SHP77 treated with DMSO at 0.1 percent for 48 hours (cell line): ENCODE results near the gene HNRNPF.

ENCODE experiments used
- DNase-seq: peaks from one replicate; lab custom pipeline; 2025; lab: John Stamatoyannopoulos, UW

HNRNPF gene

DNA sequence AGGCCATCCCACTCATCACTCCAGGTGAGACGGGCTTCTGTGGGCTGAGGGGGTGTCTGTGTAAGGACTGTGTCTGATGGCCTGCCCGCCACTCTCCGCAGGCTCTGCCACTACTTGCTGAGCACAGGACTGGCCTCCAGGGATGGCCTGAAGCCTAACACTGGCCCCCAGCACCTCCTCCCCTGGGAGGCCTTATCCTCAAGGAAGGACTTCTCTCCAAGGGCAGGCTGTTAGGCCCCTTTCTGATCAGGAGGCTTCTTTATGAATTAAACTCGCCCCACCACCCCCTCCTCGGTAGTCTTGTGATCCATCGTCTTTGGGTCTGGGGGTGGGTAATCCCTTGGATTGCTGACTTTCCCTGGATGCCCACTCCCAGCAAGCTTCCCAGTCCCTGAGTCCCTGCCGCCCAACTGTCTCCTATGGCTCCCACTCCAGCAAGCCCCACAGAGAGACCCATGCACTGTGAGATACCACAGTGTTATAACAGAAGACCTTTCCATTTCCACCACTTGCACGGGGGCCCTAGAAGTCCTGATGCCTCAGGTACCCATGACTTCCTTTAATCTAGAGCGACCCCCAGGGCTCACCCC is 32.8 kb downstream of the HNRNPF start:
- no peak for DNase-seq

DNA sequence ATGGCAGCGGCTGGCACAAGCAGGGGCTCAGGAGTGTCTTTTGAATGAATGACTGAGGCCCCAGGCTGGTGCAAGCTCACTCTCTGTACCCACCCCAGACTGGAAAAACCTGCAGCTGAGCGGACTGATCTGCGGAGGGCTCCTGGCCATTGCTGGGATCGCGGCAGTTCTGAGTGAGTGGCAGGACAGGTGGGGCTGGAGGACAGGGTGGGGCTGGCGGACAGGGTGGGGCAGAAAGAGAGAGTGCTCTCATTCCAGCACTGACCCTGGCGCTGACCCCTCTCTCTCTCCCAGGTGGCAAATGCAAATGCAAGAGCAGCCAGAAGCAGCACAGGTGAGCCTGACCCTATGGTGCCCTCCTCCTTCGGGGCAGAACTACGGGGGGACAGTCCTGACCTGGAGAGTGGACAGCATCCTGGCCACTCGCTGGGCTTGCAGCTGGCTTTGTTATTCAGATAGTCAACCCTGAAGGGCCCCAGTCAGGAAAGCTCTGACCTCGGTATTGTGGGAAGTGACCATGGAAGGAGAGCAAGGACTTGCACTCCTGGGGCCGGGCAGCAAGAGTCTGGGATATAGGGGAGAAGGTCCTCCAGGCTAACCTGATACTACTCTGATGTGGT is 33.5 kb downstream of the HNRNPF start:
- DNase-seq: no peak

DNA sequence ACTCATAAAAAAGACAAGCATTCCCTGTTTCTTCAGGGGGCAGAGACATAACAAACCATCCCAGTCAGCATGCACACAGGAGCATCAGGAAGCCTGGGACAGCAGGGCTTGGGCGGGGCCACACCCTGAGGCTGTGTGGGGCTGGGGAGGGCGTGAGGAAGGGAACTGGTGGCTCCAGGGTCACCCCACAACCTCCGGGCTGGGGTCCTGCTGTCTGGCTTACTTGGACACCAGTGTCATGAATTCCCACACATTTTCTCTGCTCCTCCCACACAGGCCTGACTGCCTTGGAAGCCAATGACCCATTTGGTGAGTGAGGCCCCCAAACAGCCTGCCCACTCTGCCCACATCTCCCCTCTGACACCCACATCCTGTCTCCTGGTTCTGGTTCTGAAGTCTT is 34.8 kb downstream of the HNRNPF start:
- no peak for DNase-seq

- no peak for DNase-seq
Measured at GRCh38 chr10:43373461-43373860, 35.5 kb downstream of the HNRNPF start.

- DNase-seq: no peak
Measured at GRCh38 chr10:43372765-43373361, 36.1 kb downstream of the HNRNPF start.

- no peak for DNase-seq
Measured at GRCh38 chr10:43371418-43371817, 37.6 kb downstream of the HNRNPF start, which contains the start of gene FXYD4. TSS of gene FXYD4 (plus strand) at chr10:43371636. CDS start at chr10:43373747, 2,111 bp downstream.

DNA sequence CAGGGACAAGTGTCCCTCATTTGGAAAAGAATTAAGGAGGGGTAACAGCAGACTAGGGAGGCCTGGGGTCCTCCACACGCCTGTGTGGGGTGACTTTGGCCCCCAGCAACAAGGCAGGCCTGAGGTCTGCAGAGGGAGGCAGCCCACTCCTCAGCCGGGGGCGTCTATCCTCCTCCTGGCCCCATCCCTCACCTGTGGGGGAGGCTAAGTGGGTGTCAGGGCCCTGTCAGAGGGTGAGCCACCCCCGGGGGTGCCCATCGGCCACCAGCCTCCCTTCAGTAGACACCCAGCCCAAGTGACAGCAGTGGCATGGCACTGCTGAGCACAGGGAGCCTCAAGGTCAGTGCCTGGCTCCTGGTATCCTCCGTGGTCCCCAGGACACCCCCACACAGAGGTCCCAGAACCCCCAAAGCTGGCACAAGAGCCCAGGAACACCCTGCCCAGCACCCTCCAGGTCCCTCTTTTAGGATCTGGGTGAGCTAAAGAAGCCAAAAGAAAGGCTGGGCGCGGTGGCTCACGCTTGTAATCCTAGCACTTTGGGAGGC is 38.2 kb downstream of the HNRNPF start:
- DNase-seq: no peak

DNA sequence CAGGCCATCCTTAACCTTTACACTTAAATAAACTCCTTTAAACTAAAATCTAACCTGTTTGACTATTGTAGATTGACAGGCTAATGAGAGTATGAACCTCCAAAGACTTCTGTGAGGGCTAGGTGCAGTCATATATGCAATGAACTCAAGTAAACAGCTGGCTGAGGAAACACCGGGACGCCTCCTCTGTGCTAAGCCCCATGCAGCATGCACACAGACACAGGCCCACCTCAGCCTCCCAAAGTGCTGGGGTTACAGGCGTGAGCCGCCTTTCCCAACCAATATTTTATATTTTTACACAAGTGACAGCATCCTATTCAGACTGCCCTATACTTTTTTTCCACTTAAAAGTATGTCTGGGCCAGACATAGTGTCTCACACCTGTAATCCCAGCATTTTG is 39.1 kb downstream of the HNRNPF start:
- DNase-seq: no peak

DNA sequence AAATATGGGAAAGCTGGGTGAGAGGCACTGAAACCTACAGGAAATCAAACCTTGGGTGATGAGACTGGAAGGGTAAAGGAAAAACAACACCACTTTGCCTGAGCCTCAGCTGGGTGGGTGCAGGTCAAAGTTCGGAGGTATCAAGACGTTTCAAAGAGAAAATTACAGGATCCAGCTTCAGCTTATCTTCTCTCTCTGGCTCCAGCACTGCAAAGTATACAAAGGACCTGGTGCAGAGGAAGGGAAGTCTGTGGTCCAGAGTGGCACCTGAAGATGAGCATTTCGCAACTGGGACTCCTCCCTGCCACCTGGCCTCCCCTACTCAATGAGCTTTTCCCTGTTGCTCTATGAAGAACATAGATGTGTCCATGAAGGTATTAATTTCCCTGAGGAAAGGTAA is 44.0 kb downstream of the HNRNPF start:
- no peak for DNase-seq

DNA sequence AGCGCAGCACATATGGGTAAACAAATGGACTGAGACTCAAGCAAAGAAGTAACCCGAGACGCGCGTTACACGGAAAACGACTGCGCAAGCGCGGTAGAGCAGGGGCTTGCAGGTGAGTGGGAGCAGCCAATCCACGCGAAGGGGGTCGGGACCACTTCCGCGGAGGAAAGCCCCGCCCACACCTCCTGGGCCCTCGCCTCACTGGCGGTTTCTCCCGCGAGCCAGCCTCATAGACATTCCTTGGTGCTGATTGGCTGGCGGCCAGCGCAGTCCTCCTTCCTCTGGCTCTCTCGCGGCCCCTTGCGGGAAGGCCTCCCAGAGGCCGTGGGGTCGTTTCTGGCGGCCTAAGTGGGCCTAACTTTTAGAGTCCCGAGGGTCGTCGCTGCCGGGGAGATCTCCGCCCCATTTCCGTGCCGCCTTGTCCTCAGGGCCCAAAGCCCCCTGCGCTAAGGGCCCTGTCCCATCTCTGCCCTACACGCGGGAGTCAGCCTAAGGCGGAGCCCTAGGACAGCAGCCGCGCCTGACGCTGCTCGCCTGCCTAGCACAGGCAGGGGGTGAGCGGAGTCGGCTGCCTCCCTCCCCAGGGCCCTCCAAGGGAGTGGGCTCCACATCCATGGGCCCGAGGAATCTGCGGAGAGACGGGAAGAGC is 46.7 kb downstream of the HNRNPF start:
- DNase-seq: peak; percentile 95

DNA sequence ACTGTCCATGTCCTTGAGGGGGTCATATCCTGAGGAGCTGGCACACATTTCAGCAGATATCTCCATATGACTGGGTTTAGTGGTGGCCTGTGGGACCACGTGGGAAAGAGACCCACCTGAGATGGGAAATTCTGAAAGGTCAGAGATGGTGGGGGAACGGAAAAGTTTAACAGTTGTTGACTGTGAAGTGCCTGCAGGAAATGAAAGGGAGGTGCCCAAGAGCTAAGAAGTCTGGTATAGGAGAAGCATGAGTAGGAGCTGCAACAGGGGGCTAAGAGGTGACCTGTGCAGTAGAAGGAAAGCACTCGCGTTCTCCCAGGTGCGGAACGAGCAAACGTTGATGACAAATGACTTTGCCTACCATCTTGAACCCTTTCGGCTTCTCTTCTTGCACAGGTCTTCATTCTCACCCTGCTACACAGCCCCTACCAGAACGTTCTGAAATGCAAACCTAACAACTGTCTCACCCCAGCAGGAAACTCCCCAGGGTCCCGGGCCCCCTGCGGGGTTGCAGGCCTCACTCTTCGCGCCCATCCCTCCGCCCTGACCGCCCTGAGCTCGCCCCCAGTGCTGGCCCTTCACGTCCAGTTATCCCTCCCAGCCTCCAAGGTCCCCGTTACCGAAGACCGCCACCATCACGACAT is 47.3 kb downstream of the HNRNPF start:
- no peak for DNase-seq

GRCh38 chr10:43360086-43360485 is 48.9 kb downstream of the HNRNPF start:
- no peak for DNase-seq

DNA sequence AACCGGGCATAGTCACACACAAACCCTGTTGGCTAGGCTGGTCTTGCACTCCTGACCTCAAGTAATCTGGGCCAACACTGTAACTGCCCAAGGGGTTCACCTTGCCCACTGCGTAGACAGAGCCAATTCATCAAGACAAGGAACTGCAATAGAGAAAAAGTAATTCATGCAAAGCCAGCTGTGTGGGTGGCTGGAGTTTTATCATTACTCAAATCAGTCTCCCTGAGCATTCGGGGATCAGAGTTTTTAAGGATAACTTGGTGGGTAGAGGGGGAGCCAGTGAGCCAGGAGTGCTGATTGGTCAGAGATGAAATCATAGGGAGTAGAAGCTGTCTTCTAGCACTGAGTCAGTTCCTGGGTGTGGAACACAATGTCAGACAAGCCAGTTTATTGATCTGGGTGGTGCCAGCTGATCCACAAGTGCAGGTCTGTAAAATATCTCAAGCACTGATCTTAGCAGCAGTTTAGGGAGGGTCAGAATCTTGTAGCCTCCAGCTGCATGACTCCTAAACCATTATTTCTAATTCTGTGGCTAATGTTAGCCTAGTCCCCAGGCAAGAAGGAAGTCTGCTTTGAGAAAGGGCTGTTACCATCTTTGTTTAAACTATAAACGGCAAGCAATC is 53.1 kb downstream of the HNRNPF start:
- no peak for DNase-seq

DNA sequence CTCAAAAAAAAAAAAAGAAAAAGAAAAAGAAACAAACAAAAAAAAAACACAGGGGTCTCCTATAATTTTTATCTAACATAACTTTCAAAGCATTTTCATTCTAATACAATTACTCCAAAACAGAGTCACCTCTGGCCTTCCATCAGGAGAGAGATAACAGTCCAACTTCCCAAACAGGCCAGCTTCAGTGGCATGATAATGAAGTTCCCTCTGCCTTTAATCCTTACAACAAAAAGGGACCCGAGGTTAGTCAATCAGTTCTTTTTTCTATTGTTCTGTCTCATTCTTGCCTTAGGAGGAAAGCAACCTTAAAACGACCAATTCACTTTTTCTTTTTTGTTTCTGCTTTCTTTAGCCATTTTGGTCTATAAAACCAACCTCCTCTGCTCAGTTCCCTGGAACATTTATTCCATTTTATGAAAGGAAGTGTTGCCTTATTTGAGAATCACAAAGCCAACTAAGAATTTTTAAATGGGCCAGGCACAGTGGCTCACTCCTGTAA is 54.1 kb downstream of the HNRNPF start:
- no peak for DNase-seq

DNA sequence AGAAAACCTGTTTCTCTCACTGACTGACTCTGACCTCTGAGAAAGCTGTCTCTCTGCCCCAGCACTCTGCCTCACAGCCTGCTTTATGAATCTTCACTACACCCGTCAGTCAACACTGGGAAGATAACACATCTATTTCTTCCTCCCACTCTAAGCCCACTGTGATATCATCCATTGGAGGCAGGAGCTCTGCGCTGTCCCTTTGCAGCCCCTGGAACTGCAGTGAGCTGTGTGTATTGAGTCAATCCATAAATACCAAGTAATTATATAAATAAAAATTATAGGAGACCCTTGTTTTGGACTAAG is 54.7 kb downstream of the HNRNPF start:
- DNase-seq: no peak

- no peak for DNase-seq
Measured at GRCh38 chr10:43353495-43354329, 55.3 kb downstream of the HNRNPF start.

DNA sequence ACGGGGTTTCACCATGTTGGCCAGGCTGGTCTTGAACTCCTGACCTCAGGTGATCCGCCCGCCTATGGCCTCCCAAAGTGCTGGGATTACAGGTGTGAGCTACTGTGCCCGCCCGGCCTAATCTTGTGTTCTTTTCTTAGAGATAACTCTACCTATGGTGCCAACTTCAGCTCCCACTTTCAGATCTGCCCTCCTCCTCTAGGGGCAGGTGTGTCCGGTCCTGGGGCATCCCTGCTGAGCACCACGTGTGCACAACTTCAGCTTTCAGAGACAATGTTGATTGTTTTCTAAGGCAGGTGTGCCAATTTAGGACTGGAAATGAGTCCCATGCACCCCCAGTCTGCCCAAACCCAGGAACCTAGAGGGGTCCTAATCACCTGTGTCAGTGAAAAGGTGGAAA is 56.0 kb downstream of the HNRNPF start:
- DNase-seq: no peak

DNA sequence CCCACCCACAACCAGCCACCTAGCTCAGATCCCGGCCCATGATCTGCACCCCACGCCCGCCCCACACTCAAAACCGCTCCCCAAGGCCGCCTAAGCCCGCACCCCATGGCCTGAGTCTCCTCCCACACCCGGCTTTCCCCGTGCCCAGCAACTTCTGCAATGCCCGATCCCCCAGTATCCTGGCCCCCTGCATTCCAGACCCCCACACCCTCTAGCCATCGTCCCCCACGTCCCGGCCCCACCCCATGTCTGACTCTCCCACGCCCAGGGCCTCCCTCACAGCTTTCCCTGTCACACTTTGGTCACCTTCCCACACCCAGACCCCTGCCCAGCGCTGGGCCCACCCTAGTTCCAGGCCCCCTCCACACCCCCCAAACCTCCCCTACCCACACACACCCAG is 57.7 kb downstream of the HNRNPF start:
- DNase-seq: no peak

GRCh38 chr10:43350686-43351085 is 58.3 kb downstream of the HNRNPF start:
- DNase-seq: no peak

- DNase-seq: no peak
Measured at GRCh38 chr10:43350156-43350555, 58.8 kb downstream of the HNRNPF start.
